ENCODE measurements around the gene CTDSPL2. TPM values are rescaled to one million over a fixed set of nuclear protein-coding genes. Genes with fewer than 3 reads are reported as not detected.
"Not testable (repeated sequence)": the region's sequence is repeated elsewhere in the genome, so short reads cannot be mapped to it uniquely, and the experiment has no call there.

Gene CTDSPL2
- total and polyA plus RNA-seq, 10 donors = 5.2 to 73.7 (median 51.5) TPM

- TF ChIP-seq CTCF (IDR thresholded peaks at IDR 0.05 in 8 of 11, conservative IDR thresholded peaks at IDR 0.05 in 3 of 11) (no peak), POLR2AphosphoS5 (IDR thresholded peaks at IDR 0.05) (peak in 1 of 3 donors; percentile 8), POLR2A (IDR thresholded peaks at IDR 0.05) (no peak)
These were observed 127.7 kb downstream of the CTDSPL2 start for GRCh38 chr15:44554934-44555723.

GRCh38 chr15:44560926-44561325, 133.5 kb downstream of the CTDSPL2 start:
- H3K4me3 ChIP-seq; H3K9me3 ChIP-seq; intact Hi-C loops (cut with DNase I; ENCODE audit: low total_unique reads); DNase-seq; H3K27me3 ChIP-seq (replicated peaks in 1 of 7); H3K4me1 ChIP-seq: not testable (repeated sequence)
- H3K36me3 ChIP-seq = peaks cover 13 to 100% (median 96%) of the 10 kb centered on the region in 6 donors
- peak overlapping the region in 1 of 8 donors; percentile 6 for H3K27ac ChIP-seq

More at GRCh38 chr15:44554934-44555723, 127.7 kb downstream of the CTDSPL2 start:
- Histone ChIP-seq H3K27ac (no peak overlapping the region), H3K9me3 (no peaks in the 10 kb centered on the region), H3K27me3 (replicated peaks in 1 of 7) (no peaks in the 10 kb centered on the region), H3K4me1 (peaks cover 0 to 22% (median 10%) of the 10 kb centered on the region in 6 donors), H3K36me3 (peaks cover 3 to 95% (median 85%) of the 10 kb centered on the region in 6 donors), H3K4me3 (no peak overlapping the region)
- intact Hi-C loops (cut with DNase I; ENCODE audit: low total_unique reads) = no loop called here
- WGBS, 5 donors = 61 to 89% (median 84%) methylated on average over 4 of the region's 4 CpGs
- DNase-seq = no peak

- Histone ChIP-seq H3K36me3 (peaks cover 13 to 100% (median 98%) of the 10 kb centered on the region in 6 donors), H3K27me3 (replicated peaks in 1 of 7) (no peaks in the 10 kb centered on the region), H3K4me1 (no peaks in the 10 kb centered on the region), H3K27ac (no peak overlapping the region), H3K4me3 (no peak overlapping the region), H3K9me3 (peaks cover 0 to 10% (median 6%) of the 10 kb centered on the region in 8 donors)
- intact Hi-C loops (cut with DNase I; ENCODE audit: low total_unique reads) = no loop called here
- DNase-seq = no peak
- WGBS, 5 donors = 89 to 97% (median 93%) methylated on average over 8 of the region's 8 CpGs
- TF ChIP-seq CTCF (IDR thresholded peaks at IDR 0.05 in 8 of 11, conservative IDR thresholded peaks at IDR 0.05 in 3 of 11) = no peak
- no peak for TF ChIP-seq POLR2A (IDR thresholded peaks at IDR 0.05)
- TF ChIP-seq POLR2AphosphoS5 (IDR thresholded peaks at IDR 0.05) = no peak
These were observed 138.1 kb downstream of the CTDSPL2 start for GRCh38 chr15:44565387-44566154.

- Histone ChIP-seq H3K9me3 (peaks cover 0 to 10% (median 6%) of the 10 kb centered on the region in 8 donors), H3K4me1 (no peaks in the 10 kb centered on the region), H3K4me3 (no peak overlapping the region), H3K27ac (no peak overlapping the region), H3K27me3 (replicated peaks in 1 of 7) (no peaks in the 10 kb centered on the region), H3K36me3 (peaks cover 13 to 100% (median 98%) of the 10 kb centered on the region in 6 donors)
- no peak for DNase-seq
- WGBS, 5 donors = 89 to 94% (median 92%) methylated on average over 4 of the region's 4 CpGs
- intact Hi-C loops (cut with DNase I; ENCODE audit: low total_unique reads) = no loop called here
- no peak for TF ChIP-seq POLR2A (IDR thresholded peaks at IDR 0.05)
- no peak for TF ChIP-seq POLR2AphosphoS5 (IDR thresholded peaks at IDR 0.05)
- TF ChIP-seq CTCF (IDR thresholded peaks at IDR 0.05 in 8 of 11, conservative IDR thresholded peaks at IDR 0.05 in 3 of 11) = no peak
These were observed 138.7 kb downstream of the CTDSPL2 start for GRCh38 chr15:44566155-44566540.
